ENCODE measurements around the gene FCSK.

GRCh38 chr16:70437017-70437581 lies 17.3 kb upstream of the FCSK start:
- no peak for TF ChIP-seq POLR2A (IDR thresholded peaks at IDR 0.05)
- TF ChIP-seq, protein P1, sequence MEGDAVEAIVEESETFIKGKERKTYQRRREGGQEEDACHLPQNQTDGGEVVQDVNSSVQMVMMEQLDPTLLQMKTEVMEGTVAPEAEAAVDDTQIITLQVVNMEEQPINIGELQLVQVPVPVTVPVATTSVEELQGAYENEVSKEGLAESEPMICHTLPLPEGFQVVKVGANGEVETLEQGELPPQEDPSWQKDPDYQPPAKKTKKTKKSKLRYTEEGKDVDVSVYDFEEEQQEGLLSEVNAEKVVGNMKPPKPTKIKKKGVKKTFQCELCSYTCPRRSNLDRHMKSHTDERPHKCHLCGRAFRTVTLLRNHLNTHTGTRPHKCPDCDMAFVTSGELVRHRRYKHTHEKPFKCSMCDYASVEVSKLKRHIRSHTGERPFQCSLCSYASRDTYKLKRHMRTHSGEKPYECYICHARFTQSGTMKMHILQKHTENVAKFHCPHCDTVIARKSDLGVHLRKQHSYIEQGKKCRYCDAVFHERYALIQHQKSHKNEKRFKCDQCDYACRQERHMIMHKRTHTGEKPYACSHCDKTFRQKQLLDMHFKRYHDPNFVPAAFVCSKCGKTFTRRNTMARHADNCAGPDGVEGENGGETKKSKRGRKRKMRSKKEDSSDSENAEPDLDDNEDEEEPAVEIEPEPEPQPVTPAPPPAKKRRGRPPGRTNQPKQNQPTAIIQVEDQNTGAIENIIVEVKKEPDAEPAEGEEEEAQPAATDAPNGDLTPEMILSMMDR (IDR thresholded peaks at IDR 0.05) = no peak
